Endodermal cell (in vitro differentiated cells): Measurements from ENCODE around the gene ZNF239. TPM values are rescaled to one million over a fixed set of nuclear protein-coding genes. Genes with fewer than 3 reads are reported as not detected.

Experiments used
- DNase-seq: peaks from one replicate; pipeline ENCODE4 v3.0.0-alpha.2; 2017
- H3K27ac ChIP-seq: 2 replicates; pipeline ENCODE4 v1.5.1; 2013; ENCODE audit warnings: mild to moderate bottlenecking, low read depth, low read length, moderate library complexity
- H3K27me3 ChIP-seq: 2 replicates; pipeline ENCODE4 v1.6.1; 2013; ENCODE audit warnings: mild to moderate bottlenecking, low read length, moderate library complexity; ENCODE audit not compliant: insufficient read depth, control insufficient read depth, poor library complexity, severe bottlenecking
- H3K36me3 ChIP-seq: 2 replicates; pipeline ENCODE4 v1.7.0; 2013; ENCODE audit warnings: mild to moderate bottlenecking, low read length, moderate library complexity; ENCODE audit not compliant: control insufficient read depth, insufficient read depth
- H3K4me1 ChIP-seq: one replicate; pipeline ENCODE4 v1.7.0; 2013; ENCODE audit warnings: low read length; ENCODE audit not compliant: control insufficient read depth, insufficient read depth
- H3K4me3 ChIP-seq: 2 replicates; pipeline ENCODE4 v1.5.1; 2013; ENCODE audit warnings: mild to moderate bottlenecking, low read length, moderate library complexity
- H3K9ac ChIP-seq: 2 replicates; pipeline ENCODE4 v1.6.1; 2013; ENCODE audit warnings: mild to moderate bottlenecking, low read length, moderate library complexity; ENCODE audit not compliant: poor library complexity, severe bottlenecking; ENCODE audit errors: extremely low read depth
- H3K9me3 ChIP-seq: 2 replicates; pipeline ENCODE4 v1.6.1; 2013; ENCODE audit warnings: mild to moderate bottlenecking, low read length, moderate library complexity; ENCODE audit not compliant: control insufficient read depth
- H3K27ac Mint-ChIP-seq: 2 replicates; pipeline ENCODE4 v1.8.0; 2020; ENCODE audit warnings: mixed read lengths
- H3K27me3 Mint-ChIP-seq: 2 replicates; pipeline ENCODE4 v1.8.0; 2021; ENCODE audit warnings: mild to moderate bottlenecking, mixed read lengths; ENCODE audit not compliant: insufficient read depth
- H3K36me3 Mint-ChIP-seq: 2 replicates; pipeline ENCODE4 v1.8.0; 2020; ENCODE audit warnings: low read depth, mixed read lengths
- H3K4me1 Mint-ChIP-seq: 2 replicates; pipeline ENCODE4 v1.8.0; 2020; ENCODE audit warnings: mixed read lengths
- H3K4me3 Mint-ChIP-seq: 2 replicates; pipeline ENCODE4 v1.8.0; 2020; ENCODE audit warnings: mild to moderate bottlenecking, moderate library complexity, mixed read lengths
- H3K9me3 Mint-ChIP-seq: 2 replicates; pipeline ENCODE4 v1.8.0; 2020; ENCODE audit warnings: mild to moderate bottlenecking, mixed read lengths
- CTCF ChIP-seq: fragments of 200-600 bp; sonication (generic); conservative IDR thresholded peaks from 2 replicates; pipeline ENCODE4 v1.5.0; 2021; ENCODE audit warnings: antibody characterized with exemption, mild to moderate bottlenecking
- WGBS, 2 experiments: methylation state at CpG; one replicate each; pipeline versions ENCODE4 v1.1.5 to v1.1.7; 2013; ENCODE audit warnings: missing lambda C conversion rate in 2 of 2, mixed read lengths in 1 of 2; ENCODE audit not compliant: insufficient coverage in 1 of 2, insufficient read length in 1 of 2; 5-methylcytosine and 5-hydroxymethylcytosine counted together
- total RNA-seq, 2 donors: library from RNA; stranded (reverse); fragmentation: NEBNext Ultra II Directional in 1 of 2; extraction: Animal tissue kit (Norgen Biotek cat#: 25700) in 1 of 2; gene quantifications; 2 replicates in 1 of 2; 3 replicates in 1 of 2; pipeline ENCODE4 v1.2.1, GENCODE V29; 2021

The ZNF239 gene
- total RNA-seq, 2 donors from 2014 or later = 6.2 TPM

- Histone ChIP-seq H3K4me3 (no peak overlapping the region), H3K9me3 (peaks cover 9% of the 10 kb centered on the region), H3K9ac (no peak overlapping the region), H3K27ac (no peak overlapping the region), H3K4me1 (no peaks in the 10 kb centered on the region), H3K27me3 (peaks cover 9% of the 10 kb centered on the region), H3K36me3 (no peaks in the 10 kb centered on the region)
- peaks cover 16% of the 10 kb centered on the region for H3K9me3 Mint-ChIP-seq
- H3K4me3 Mint-ChIP-seq = no peak overlapping the region
- H3K27ac Mint-ChIP-seq = no peak overlapping the region
- no peak for TF ChIP-seq CTCF
- H3K4me1 Mint-ChIP-seq = peaks cover 12% of the 10 kb centered on the region
- WGBS, 2 experiments = 90 to 93% methylated on average over 5 of the region's 5 CpGs
- DNase-seq = no peak
- peaks cover 58% of the 10 kb centered on the region for H3K27me3 Mint-ChIP-seq
- no peaks in the 10 kb centered on the region for H3K36me3 Mint-ChIP-seq
Observed at GRCh38 chr10:43576580-43576979, 2.2 kb upstream of the ZNF239 start.

- no peak for DNase-seq
- Histone ChIP-seq H3K27me3 (peaks cover 9% of the 10 kb centered on the region), H3K4me3 (no peak overlapping the region), H3K9ac (no peak overlapping the region), H3K9me3 (peaks cover 9% of the 10 kb centered on the region), H3K36me3 (no peaks in the 10 kb centered on the region), H3K27ac (no peak overlapping the region), H3K4me1 (no peaks in the 10 kb centered on the region)
- Mint-ChIP-seq H3K27ac (no peak overlapping the region), H3K4me1 (peaks cover 12% of the 10 kb centered on the region), H3K4me3 (no peak overlapping the region), H3K9me3 (peaks cover 16% of the 10 kb centered on the region), H3K27me3 (peaks cover 58% of the 10 kb centered on the region), H3K36me3 (no peaks in the 10 kb centered on the region)
- WGBS, 2 experiments = 90 to 91% methylated on average over 2 to 5 of the region's 5 CpGs
- no peak for TF ChIP-seq CTCF
Observed at GRCh38 chr10:43576062-43576461, 1.6 kb upstream of the ZNF239 start.

GRCh38 chr10:43574906-43575305, 490 bp upstream of the ZNF239 start:
- no peaks in the 10 kb centered on the region for H3K4me1 ChIP-seq
- Mint-ChIP-seq H3K4me3 (peak overlapping the region; percentile 69), H3K27me3 (peaks cover 52% of the 10 kb centered on the region), H3K27ac (no peak overlapping the region), H3K36me3 (peaks cover 6% of the 10 kb centered on the region), H3K4me1 (peaks cover 12% of the 10 kb centered on the region), H3K9me3 (peaks cover 16% of the 10 kb centered on the region)
- peaks cover 6% of the 10 kb centered on the region for H3K36me3 ChIP-seq
- H3K27me3 ChIP-seq = peaks cover 9% of the 10 kb centered on the region
- DNase-seq = no peak
- H3K9ac ChIP-seq = no peak overlapping the region
- peaks cover 9% of the 10 kb centered on the region for H3K9me3 ChIP-seq
- 85 to 100% methylated on average over 3 to 8 of the region's 8 CpGs for WGBS, 2 experiments
- H3K27ac ChIP-seq = no peak overlapping the region
- peak overlapping the region; percentile 80 for H3K4me3 ChIP-seq
- TF ChIP-seq CTCF = no peak
